ENCODE measurements around the gene MINAR1.

DNA sequence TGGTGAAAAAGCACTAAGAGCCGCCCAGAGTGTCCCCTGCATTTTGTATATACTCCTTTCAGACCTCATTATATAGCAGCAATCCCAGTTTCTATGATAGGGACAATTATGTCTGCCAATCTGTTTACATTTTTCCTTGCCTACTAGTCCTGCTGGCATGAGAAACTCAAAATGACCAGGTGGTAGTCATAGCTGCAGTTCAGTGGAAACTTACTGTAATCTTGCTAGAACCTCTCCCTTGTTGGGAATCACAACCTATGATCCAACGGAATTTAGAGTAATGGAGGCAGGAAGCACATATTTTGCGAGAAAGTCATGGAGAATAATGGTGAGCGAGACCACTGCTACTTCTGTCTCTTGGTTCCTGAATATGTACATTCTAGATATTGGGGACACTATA is 28.6 kb upstream of the MINAR1 start:
- TF ChIP-seq POLR2AphosphoS5 (IDR thresholded peaks at IDR 0.05): no peak
- no peak for TF ChIP-seq EP300 (IDR thresholded peaks at IDR 0.05)

Measured in gastroesophageal sphincter (tissue), 2 donors.